Measurements from ENCODE around the gene MOCS2.

MOCS2 gene

GRCh38 chr5:53109443-53110127, at the start of gene MOCS2:
MOCS2 (minus strand) TSS chr5:53109757; CDS start chr5:53107174, 2,583 bp downstream.
- no peak for TF ChIP-seq CTCF (IDR thresholded peaks at IDR 0.05; ENCODE audit: low read depth, low read length)
- DNase-seq (ENCODE audit: extremely low read depth, low read depth) = peak; percentile 78

- DNase-seq (ENCODE audit: extremely low read depth, low read depth) = peak; percentile 68
- TF ChIP-seq CTCF (IDR thresholded peaks at IDR 0.05; ENCODE audit: low read depth, low read length) = no peak
Measured at GRCh38 chr5:53151713-53152458, 42.3 kb upstream of the MOCS2 start.

GRCh38 chr5:53133020-53133419, 23.5 kb upstream of the MOCS2 start:
- no peak for DNase-seq (ENCODE audit: extremely low read depth, low read depth)
- TF ChIP-seq CTCF (IDR thresholded peaks at IDR 0.05; ENCODE audit: low read depth, low read length) = no peak

GRCh38 chr5:53130266-53130665, 20.7 kb upstream of the MOCS2 start:
- no peak for DNase-seq (ENCODE audit: extremely low read depth, low read depth)

GRCh38 chr5:53128481-53128880, 18.9 kb upstream of the MOCS2 start:
- no peak for DNase-seq (ENCODE audit: extremely low read depth, low read depth)
- TF ChIP-seq CTCF (IDR thresholded peaks at IDR 0.05; ENCODE audit: low read depth, low read length) = no peak

More at GRCh38 chr5:53130266-53130665, 20.7 kb upstream of the MOCS2 start:
- no peak for TF ChIP-seq CTCF (IDR thresholded peaks at IDR 0.05; ENCODE audit: low read depth, low read length)

GRCh38 chr5:53127107-53127506, 17.6 kb upstream of the MOCS2 start:
- no peak for TF ChIP-seq CTCF (IDR thresholded peaks at IDR 0.05; ENCODE audit: low read depth, low read length)
- no peak for DNase-seq (ENCODE audit: extremely low read depth, low read depth)

GRCh38 chr5:53126521-53126920, 17.0 kb upstream of the MOCS2 start:
- no peak for DNase-seq (ENCODE audit: extremely low read depth, low read depth)

More at GRCh38 chr5:53126521-53126920, 17.0 kb upstream of the MOCS2 start:
- no peak for TF ChIP-seq CTCF (IDR thresholded peaks at IDR 0.05; ENCODE audit: low read depth, low read length)
